DND-41 (cell line): ENCODE measurements around the gene PTPRN2.

Experiments used
- ATAC-seq: fragments of 200-7000 bp; cut with Tn5 transposase; 3 replicates; pipeline ENCODE4 v1.9.1; 2021; ENCODE audit warnings: low read depth; ENCODE audit not compliant: insufficient read depth
- DNase-seq: peaks from one replicate; pipeline ENCODE4 v3.0.0-alpha.2; 2020
- H2AFZ ChIP-seq: 2 replicates; pipeline ENCODE4 v1.6.0; 2012; ENCODE audit warnings: low read depth, low read length
- H3K27ac ChIP-seq: 2 replicates; pipeline ENCODE4 v1.5.1; 2012; ENCODE audit warnings: low read length, inconsistent platforms
- H3K27me3 ChIP-seq: fragments of 200-600 bp; sonication (generic); 2 replicates; pipeline ENCODE4 v1.6.0; 2012; ENCODE audit warnings: low read length, mild to moderate bottlenecking, inconsistent platforms; ENCODE audit not compliant: insufficient read depth, poor library complexity
- H3K36me3 ChIP-seq: 2 replicates; pipeline ENCODE4 v1.5.1; 2012; ENCODE audit warnings: low read length, inconsistent platforms; ENCODE audit not compliant: insufficient read depth
- H3K4me1 ChIP-seq: 2 replicates; pipeline ENCODE4 v1.5.1; 2012; ENCODE audit warnings: mild to moderate bottlenecking, low read length; ENCODE audit not compliant: insufficient read depth
- H3K4me2 ChIP-seq: 2 replicates; pipeline ENCODE4 v1.6.0; 2012; ENCODE audit warnings: mild to moderate bottlenecking, moderate library complexity, low read length, inconsistent platforms; ENCODE audit not compliant: insufficient read depth
- H3K4me3 ChIP-seq, 2 experiments: fragments of 200-600 bp in 1 of 2; shearing (Covaris generic) in 1 of 2; 2 replicates each; pipeline ENCODE4 v1.5.1; 2012 to 2016; ENCODE audit warnings: inconsistent platforms in 2 of 2, low read length in 2 of 2, mild to moderate bottlenecking in 2 of 2, low read depth in 1 of 2, moderate library complexity in 1 of 2
- H3K79me2 ChIP-seq: 2 replicates; pipeline ENCODE4 v1.6.0; 2012; ENCODE audit warnings: low read length, inconsistent platforms; ENCODE audit not compliant: insufficient read depth
- H3K9ac ChIP-seq: 2 replicates; pipeline ENCODE4 v1.6.0; 2012; ENCODE audit warnings: low read depth, mild to moderate bottlenecking, inconsistent platforms, low read length, moderate library complexity
- H3K9me3 ChIP-seq: 2 replicates; pipeline ENCODE4 v1.5.1; 2012; ENCODE audit warnings: low read length, moderate library complexity, mild to moderate bottlenecking, inconsistent platforms; ENCODE audit not compliant: insufficient read depth, severe bottlenecking
- H4K20me1 ChIP-seq: 2 replicates; pipeline ENCODE4 v1.6.0; 2012; ENCODE audit warnings: low read length; ENCODE audit not compliant: insufficient read depth
- EZH2 ChIP-seq: IDR thresholded peaks from 3 replicates; pipeline ENCODE4 v1.6.1; 2012; ENCODE audit warnings: borderline replicate concordance, low read depth, mild to moderate bottlenecking, moderate library complexity, low read length, inconsistent platforms; ENCODE audit not compliant: severe bottlenecking
- TF ChIP-seq, protein P1 (sequence below): IDR thresholded peaks from 2 replicates; pipeline ENCODE4 v1.5.1; 2012; ENCODE audit warnings: borderline replicate concordance, low read length, moderate library complexity, mild to moderate bottlenecking; ENCODE audit not compliant: poor library complexity, severe bottlenecking; ENCODE audit errors: extremely low read depth

Gene PTPRN2

DNA sequence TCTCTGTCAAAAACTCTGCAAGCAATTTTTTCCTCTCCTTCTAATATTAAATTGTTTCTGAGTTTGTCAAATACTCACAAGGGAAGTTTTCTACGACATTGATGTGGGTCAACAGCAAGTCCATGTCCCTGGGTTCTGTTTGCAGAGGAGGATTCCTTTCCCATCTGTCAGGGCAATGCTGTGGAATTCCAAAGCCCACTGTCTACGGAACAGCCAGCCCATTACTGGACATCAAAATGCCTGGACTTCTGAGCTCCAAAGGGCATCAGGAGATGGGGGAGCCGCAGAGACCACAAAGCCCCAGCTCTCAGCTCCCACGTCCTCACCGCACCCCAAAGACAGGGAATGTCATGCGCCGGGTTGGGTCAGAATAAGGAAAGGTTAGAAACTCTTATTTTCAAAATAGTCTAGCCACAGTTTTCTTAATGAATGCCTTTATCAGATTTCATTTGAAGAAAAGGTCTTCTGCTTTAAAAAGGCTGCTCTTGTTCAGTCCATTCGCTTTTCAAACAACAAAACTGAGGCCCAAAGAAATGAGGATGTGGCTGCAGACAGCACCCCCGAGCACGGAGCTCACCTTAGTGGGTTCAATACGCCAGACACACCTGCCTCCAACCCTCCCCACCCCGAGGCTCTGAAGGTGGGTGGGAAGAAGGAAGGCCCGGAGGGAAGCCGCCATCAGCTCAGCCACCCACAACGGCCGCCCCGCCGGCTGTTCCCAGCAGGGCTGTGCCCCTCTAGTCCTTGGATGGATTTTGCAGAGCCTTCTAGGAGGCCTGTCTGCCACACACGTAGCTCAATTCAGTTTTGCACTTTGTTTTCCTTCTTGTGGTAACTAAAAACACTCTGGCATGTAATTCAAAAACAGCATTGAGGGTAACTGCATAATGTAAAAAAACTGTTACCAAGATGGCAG is 44.7 kb downstream of the PTPRN2 start:
- no peaks in the 10 kb centered on the region for H3K36me3 ChIP-seq
- H3K4me1 ChIP-seq: no peaks in the 10 kb centered on the region
- H4K20me1 ChIP-seq: no peaks in the 10 kb centered on the region
- peaks cover 4% of the 10 kb centered on the region for H3K27me3 ChIP-seq
- no peak overlapping the region for H3K9ac ChIP-seq
- ATAC-seq: no peak
- no peak for TF ChIP-seq EZH2
- TF ChIP-seq, protein P1, sequence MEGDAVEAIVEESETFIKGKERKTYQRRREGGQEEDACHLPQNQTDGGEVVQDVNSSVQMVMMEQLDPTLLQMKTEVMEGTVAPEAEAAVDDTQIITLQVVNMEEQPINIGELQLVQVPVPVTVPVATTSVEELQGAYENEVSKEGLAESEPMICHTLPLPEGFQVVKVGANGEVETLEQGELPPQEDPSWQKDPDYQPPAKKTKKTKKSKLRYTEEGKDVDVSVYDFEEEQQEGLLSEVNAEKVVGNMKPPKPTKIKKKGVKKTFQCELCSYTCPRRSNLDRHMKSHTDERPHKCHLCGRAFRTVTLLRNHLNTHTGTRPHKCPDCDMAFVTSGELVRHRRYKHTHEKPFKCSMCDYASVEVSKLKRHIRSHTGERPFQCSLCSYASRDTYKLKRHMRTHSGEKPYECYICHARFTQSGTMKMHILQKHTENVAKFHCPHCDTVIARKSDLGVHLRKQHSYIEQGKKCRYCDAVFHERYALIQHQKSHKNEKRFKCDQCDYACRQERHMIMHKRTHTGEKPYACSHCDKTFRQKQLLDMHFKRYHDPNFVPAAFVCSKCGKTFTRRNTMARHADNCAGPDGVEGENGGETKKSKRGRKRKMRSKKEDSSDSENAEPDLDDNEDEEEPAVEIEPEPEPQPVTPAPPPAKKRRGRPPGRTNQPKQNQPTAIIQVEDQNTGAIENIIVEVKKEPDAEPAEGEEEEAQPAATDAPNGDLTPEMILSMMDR: no peak
- no peak overlapping the region for H2AFZ ChIP-seq
- H3K4me3 ChIP-seq: no peak overlapping the region
- H3K79me2 ChIP-seq: no peaks in the 10 kb centered on the region
- no peaks in the 10 kb centered on the region for H3K9me3 ChIP-seq
- H3K27ac ChIP-seq: no peak overlapping the region
- no peak for DNase-seq
- no peak overlapping the region for H3K4me2 ChIP-seq

DNA sequence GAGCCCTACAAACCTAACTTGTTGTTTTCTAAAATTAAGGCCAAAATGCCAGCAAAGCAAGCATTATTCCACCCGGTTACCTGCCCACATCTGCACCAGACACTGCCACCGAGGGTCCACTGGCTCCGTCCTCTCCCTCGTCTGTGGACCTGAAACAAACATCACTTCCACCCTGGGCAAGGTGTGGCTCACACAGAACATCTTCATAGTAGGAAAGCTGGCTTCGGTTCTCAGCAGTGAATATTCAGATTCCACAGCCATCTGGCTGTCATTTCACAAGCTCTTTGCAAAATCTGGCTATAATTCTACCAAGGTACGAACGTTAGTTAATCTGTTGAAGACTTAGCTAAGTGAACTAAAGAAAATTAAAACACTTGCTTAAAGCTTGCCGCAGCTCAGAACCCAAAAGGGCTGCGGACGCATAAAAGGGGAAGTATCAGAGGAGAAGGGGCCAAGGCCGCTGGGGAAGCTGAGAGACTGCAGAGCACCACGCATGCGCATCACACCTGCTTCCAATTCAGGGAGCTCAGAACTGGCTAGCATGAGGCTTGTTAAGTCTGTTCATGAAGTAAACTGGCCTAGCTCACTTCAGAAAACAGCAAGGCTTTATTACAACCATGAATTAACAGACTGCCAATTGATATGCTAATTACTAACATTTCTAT is 46.1 kb downstream of the PTPRN2 start:
- Histone ChIP-seq H3K27me3 (peaks cover 4% of the 10 kb centered on the region), H3K27ac (no peak overlapping the region), H3K4me2 (no peak overlapping the region), H4K20me1 (no peaks in the 10 kb centered on the region), H3K79me2 (no peaks in the 10 kb centered on the region), H3K4me3 (no peak overlapping the region), H3K9ac (no peak overlapping the region), H3K9me3 (no peaks in the 10 kb centered on the region), H3K36me3 (no peaks in the 10 kb centered on the region), H3K4me1 (no peaks in the 10 kb centered on the region), H2AFZ (no peak overlapping the region)
- TF ChIP-seq EZH2: no peak
- TF ChIP-seq, protein P1: no peak
- no peak for ATAC-seq
- no peak for DNase-seq

DNA sequence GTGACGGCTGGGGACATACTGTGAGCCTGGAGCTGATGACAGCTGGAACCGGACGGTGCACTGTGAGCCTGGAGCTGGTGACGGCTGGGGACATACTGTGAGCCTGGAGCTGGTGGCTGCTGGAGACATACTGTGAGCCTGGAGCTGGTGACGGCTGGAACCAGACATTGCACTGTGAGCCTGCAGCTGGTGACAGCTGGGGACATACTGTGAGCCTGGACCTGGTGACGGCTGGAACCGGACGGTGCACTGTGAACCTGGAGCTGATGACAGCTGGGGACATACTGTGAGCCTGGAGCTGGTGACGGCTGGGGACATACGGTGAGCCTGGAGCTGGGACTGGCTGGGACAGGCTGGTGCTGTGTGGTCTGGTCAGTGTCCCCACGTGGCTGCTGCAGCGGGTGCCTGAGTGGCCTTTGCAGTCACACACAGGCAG is 47.9 kb downstream of the PTPRN2 start:
- DNase-seq (no peak), ATAC-seq (no peak)
- Histone ChIP-seq H3K27ac (no peak overlapping the region), H3K9ac (no peak overlapping the region), H3K79me2 (no peaks in the 10 kb centered on the region), H2AFZ (no peak overlapping the region), H3K9me3 (no peaks in the 10 kb centered on the region), H3K4me2 (no peak overlapping the region), H4K20me1 (no peaks in the 10 kb centered on the region), H3K4me1 (no peaks in the 10 kb centered on the region), H3K27me3 (peaks cover 4% of the 10 kb centered on the region), H3K36me3 (no peaks in the 10 kb centered on the region), H3K4me3 (no peak overlapping the region)
- TF ChIP-seq, protein P1: no peak
- TF ChIP-seq EZH2: no peak
